Stomach smooth muscle (tissue), 2 donors: ENCODE results near the gene CSNK1G2.

Experiments used
- H3K27ac ChIP-seq: one replicate; pipeline ENCODE4 v1.7.0; 2013; ENCODE audit warnings: mild to moderate bottlenecking, low read length, inconsistent platforms
- H3K27me3 ChIP-seq, 2 donors: one replicate each; pipeline ENCODE4 v1.7.0; 2013; ENCODE audit warnings: low read length in 2 of 2; ENCODE audit not compliant: insufficient read depth in 2 of 2, control insufficient read depth in 1 of 2
- H3K36me3 ChIP-seq, 2 donors: one replicate each; pipeline ENCODE4 v1.7.0; 2013; ENCODE audit warnings: low read length in 2 of 2; ENCODE audit not compliant: control insufficient read depth in 2 of 2, insufficient read depth in 2 of 2
- H3K4me1 ChIP-seq: one replicate; pipeline ENCODE4 v1.7.0; 2013; ENCODE audit warnings: low read length; ENCODE audit not compliant: control insufficient read depth, insufficient read depth
- H3K4me3 ChIP-seq, 2 donors: one replicate each; pipeline ENCODE4 v1.7.0; 2013; ENCODE audit warnings: low read length in 2 of 2
- H3K9ac ChIP-seq, 2 donors: one replicate each; pipeline ENCODE4 v1.7.0; 2013; ENCODE audit warnings: low read length in 2 of 2, mild to moderate bottlenecking in 1 of 2
- H3K9me3 ChIP-seq, 2 donors: one replicate each; pipeline ENCODE4 v1.7.0; 2013; ENCODE audit warnings: low read length in 2 of 2; ENCODE audit not compliant: control insufficient read depth in 2 of 2
- donor health status: healthy.
- donor health status: Pancreatic carcinoma.

The CSNK1G2 gene

GRCh38 chr19:1956122-1956494 is 15.1 kb downstream of the CSNK1G2 start:
- Histone ChIP-seq H3K9me3 (no peaks in the 10 kb centered on the region), H3K27ac (no peak overlapping the region), H3K4me1 (peaks cover 11% of the 10 kb centered on the region), H3K9ac (no peak overlapping the region), H3K27me3 (no peaks in the 10 kb centered on the region), H3K36me3 (no peaks in the 10 kb centered on the region), H3K4me3 (no peak overlapping the region)

DNA sequence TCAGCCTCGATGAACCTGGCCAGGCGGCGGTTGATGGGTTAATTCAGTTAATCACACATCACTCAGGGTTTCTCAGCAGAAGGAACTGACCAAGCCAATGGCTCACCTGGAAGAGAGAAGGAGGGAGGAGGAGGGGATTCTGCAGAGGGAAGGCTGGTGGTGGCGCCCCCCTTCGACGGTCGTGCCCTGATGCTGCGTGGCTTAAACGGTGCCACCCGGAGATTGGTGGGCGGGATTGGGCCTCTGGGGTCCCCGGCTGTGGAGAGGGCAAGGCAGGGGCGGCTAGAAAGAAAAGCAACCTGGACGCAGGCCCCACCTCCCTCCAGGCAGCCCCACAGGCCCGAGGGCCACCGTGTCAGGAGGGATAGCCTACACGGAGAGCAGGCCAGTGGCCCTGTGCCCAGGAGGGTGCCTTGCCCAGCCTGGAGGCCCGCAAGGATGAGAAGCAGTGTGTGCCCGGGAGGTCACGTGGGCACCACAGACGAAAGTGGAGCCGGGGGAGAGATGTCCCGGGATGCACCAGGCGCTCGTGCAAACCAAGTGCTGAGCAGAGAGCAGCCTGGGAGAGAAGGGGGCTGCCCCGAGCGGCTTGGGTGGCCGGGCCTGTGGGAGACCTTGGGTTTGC is 16.0 kb downstream of the CSNK1G2 start:
- H3K9ac ChIP-seq, result no peak overlapping the region
- H3K36me3 ChIP-seq, result no peaks in the 10 kb centered on the region
- no peak overlapping the region for H3K4me3 ChIP-seq
- peaks cover 11% of the 10 kb centered on the region for H3K4me1 ChIP-seq
- no peaks in the 10 kb centered on the region for H3K9me3 ChIP-seq
- H3K27me3 ChIP-seq, result no peaks in the 10 kb centered on the region
- H3K27ac ChIP-seq, result no peak overlapping the region

DNA sequence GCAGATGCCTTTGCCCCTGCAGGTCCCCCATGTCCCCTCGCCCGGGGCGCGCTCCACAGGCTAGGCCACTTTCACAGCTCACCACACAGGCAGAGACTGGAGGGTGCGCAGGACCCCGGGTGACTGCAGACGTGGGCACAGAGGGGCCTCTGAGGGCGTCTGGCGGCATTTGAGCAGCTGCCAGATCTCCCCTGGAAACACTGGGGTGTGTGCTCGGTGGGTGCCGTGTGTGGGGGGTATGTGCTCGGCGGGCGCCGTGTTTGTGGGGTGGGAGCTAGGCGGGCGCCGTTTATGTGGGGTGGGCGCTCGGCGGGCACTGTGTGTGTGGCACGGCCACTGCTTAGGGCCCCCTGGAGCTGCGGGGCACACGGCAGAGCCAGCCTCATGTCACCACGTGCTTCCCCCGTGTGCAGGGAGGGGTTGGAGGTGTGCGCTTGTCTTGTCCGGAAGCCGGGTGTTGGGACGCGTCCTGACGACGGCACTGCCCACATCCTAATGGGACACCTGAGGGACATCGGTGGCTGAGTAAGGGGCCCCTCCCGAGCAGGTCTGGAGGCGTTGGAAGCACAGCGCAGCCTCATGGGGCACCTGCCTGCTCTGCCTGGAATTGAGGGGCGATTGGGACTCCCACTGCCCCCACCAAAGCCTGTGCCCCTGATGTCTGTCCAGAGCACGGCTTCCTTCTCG is 16.7 kb downstream of the CSNK1G2 start:
- Histone ChIP-seq H3K4me3 (no peak overlapping the region), H3K36me3 (peaks cover 0 to under 1% of the 10 kb centered on the region in 2 donors), H3K9ac (no peak overlapping the region), H3K27ac (no peak overlapping the region), H3K4me1 (peaks cover 11% of the 10 kb centered on the region), H3K27me3 (no peaks in the 10 kb centered on the region), H3K9me3 (no peaks in the 10 kb centered on the region)

- no peaks in the 10 kb centered on the region for H3K9me3 ChIP-seq
- peaks cover 0 to 2% of the 10 kb centered on the region in 2 donors for H3K36me3 ChIP-seq
- H3K9ac ChIP-seq, result no peak overlapping the region
- H3K4me3 ChIP-seq, result no peak overlapping the region
- H3K4me1 ChIP-seq, result peaks cover 7% of the 10 kb centered on the region
- no peaks in the 10 kb centered on the region for H3K27me3 ChIP-seq
- H3K27ac ChIP-seq, result no peak overlapping the region
Measured at GRCh38 chr19:1959928-1960589, 19.1 kb downstream of the CSNK1G2 start.

- peaks cover 7% of the 10 kb centered on the region for H3K4me1 ChIP-seq
- H3K27ac ChIP-seq, result no peak overlapping the region
- H3K9ac ChIP-seq, result no peak overlapping the region
- H3K27me3 ChIP-seq, result no peaks in the 10 kb centered on the region
- H3K9me3 ChIP-seq, result no peaks in the 10 kb centered on the region
- H3K4me3 ChIP-seq, result no peak overlapping the region
- peaks cover 0 to 4% of the 10 kb centered on the region in 2 donors for H3K36me3 ChIP-seq
Measured at GRCh38 chr19:1961000-1961883, 20.3 kb downstream of the CSNK1G2 start.

GRCh38 chr19:1962674-1963073 is 21.7 kb downstream of the CSNK1G2 start:
- no peak overlapping the region for H3K27ac ChIP-seq
- peaks cover 0 to 4% of the 10 kb centered on the region in 2 donors for H3K36me3 ChIP-seq
- H3K4me1 ChIP-seq, result no peaks in the 10 kb centered on the region
- no peaks in the 10 kb centered on the region for H3K9me3 ChIP-seq
- no peak overlapping the region for H3K9ac ChIP-seq
- no peak overlapping the region for H3K4me3 ChIP-seq
- H3K27me3 ChIP-seq, result no peaks in the 10 kb centered on the region

DNA sequence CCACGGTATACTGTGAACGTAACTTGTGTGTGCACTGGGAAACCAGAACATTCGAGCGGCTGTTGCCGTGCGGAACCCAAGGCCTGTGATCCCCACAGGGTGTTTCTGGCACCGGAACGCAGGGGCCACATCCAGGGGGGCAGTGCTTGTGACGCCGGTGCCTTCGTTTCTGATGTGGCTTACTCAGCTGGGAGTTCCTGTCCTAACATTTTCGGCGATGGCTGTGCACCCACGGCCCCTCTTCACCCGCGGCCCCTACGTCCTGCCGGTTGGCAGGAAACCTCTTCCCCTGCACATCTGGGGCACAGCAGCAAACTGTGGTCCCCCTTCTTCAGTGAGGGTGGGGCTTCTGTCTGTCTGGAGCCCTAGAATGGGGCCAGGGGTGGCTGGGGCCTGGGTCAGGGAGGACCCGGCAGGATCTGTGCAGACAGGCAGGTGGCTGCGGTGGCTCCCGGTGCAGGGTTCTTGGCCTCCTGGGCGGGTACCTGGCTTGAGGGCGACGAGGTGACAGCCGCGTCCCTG is 26.2 kb downstream of the CSNK1G2 start:
- H3K27me3 ChIP-seq, result no peaks in the 10 kb centered on the region
- H3K9me3 ChIP-seq, result no peaks in the 10 kb centered on the region
- no peak overlapping the region for H3K9ac ChIP-seq
- peaks cover 4 to 9% of the 10 kb centered on the region in 2 donors for H3K36me3 ChIP-seq
- H3K4me1 ChIP-seq, result no peaks in the 10 kb centered on the region
- H3K27ac ChIP-seq, result no peak overlapping the region
- H3K4me3 ChIP-seq, result no peak overlapping the region

DNA sequence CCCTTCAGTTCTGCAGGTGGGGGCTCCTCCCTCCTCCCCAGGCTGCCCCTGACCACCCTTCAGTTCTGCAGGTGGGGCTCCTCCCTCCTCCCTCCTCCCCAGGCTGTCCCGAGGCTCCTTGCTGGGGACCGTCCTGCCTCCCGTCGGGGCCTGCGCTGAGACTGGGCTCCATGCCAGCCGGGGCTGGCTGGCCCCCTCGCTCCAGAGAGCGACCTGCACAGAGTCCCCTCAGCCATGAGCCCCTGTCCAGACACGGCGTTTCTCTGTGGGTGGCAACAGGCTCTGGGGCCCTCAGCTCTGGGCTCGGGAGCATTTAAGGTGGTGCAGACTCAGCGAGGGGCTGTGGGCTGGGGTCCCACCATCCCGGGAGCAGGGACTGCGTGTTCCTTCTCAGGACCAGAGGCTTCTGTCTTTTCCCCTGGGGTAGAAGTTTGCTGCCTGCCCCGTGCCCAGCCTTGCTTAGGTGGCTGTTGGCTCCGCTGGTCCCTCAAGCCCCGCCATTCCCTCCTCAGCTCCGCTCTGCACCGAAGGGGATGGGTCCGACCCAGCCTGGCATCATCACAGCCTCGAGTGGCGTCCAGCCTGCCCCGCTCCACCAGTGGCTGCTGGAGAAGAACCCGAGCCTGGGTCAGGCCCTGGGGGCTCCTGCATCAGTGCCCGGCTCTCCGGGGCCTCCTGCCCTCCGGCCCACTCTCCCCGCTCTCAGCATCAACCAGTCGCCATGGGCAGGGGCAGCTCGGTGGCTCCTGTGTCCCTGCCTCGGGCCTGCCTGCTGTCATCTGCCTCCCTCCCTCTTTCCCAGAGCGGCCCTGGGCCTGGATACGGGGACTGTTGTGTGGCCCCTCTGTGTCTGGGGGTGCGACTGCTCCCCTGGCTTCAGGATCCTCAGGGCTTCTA is 27.6 kb downstream of the CSNK1G2 start:
- Histone ChIP-seq H3K4me1 (no peaks in the 10 kb centered on the region), H3K9ac (no peak overlapping the region)

DNA sequence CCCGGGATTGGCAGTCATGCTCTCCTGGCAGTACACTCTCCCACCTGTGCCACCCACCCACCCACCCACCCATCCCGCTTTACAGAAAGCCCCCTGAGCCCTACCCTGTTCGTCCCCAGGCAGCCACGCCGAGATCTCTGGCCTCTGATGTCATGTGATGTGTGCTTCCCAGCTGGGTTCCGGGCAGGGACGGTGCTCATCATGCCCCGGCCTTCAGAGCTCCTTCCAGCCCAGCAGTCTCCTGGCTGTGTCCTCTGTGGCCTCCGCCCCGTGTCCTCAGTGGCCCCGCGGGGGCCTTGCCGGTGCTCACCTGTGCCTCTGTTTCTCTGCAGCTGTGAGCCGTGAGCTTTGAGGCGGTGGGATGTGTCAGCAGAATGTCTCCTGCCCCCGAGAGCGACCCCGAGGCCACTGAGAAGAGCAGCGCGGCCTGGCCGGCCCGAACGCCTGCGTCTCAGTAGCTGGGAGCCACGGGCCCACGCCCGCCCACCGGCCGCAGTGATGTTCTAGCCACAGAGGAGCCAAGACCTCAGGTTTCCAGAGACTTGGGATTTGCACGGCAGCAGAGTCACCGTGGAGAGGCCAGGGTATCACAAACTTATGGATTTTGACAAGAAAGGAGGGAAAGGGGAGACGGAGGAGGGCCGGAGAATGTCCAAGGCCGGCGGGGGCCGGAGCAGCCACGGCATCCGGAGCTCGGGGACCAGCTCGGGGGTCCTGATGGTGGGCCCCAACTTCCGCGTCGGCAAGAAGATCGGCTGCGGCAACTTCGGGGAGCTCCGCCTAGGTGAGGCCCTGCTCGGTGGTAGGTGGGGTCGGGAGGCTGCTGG is 28.4 kb downstream of the CSNK1G2 start:
- Histone ChIP-seq H3K27me3 (no peaks in the 10 kb centered on the region), H3K9ac (no peak overlapping the region), H3K36me3 (peaks cover 4 to 7% of the 10 kb centered on the region in 2 donors), H3K4me3 (no peak overlapping the region), H3K27ac (no peak overlapping the region), H3K4me1 (no peaks in the 10 kb centered on the region), H3K9me3 (no peaks in the 10 kb centered on the region)

More for the DNA sequence above, 27.6 kb downstream of the CSNK1G2 start:
- Histone ChIP-seq H3K27ac (no peak overlapping the region), H3K36me3 (peaks cover 4 to 7% of the 10 kb centered on the region in 2 donors), H3K9me3 (no peaks in the 10 kb centered on the region), H3K4me3 (no peak overlapping the region), H3K27me3 (no peaks in the 10 kb centered on the region)
